ENCODE measurements around the gene OVAAL. TPM values are rescaled to one million over a fixed set of nuclear protein-coding genes. Genes with fewer than 3 reads are reported as not detected.

Gene OVAAL
- total and polyA plus RNA-seq, 2 experiments from 2014 or later, result not detected

GRCh38 chr1:180597520-180597919 is 38.8 kb downstream of the OVAAL start:
- H4K20me1 ChIP-seq (ENCODE audit: insufficient read depth), result no peaks in the 10 kb centered on the region
- no peaks in the 10 kb centered on the region for H3F3A ChIP-seq (ENCODE audit: insufficient read depth)
- no peaks in the 10 kb centered on the region for H3K79me2 ChIP-seq (ENCODE audit: insufficient read depth)
- no peak overlapping the region for H3K4me2 ChIP-seq (ENCODE audit: unreplicated experiment)
- H3K27me3 ChIP-seq (replicated peaks; ENCODE audit: insufficient read depth), result 0 out of 2 replicates have a peak, but pooled peaks cover 3% of the 10 kb centered on the region
- no peak for DNase-seq
- H3K9ac ChIP-seq, result no peak overlapping the region
- in situ Hi-C loops (cut with MboI), result no loop called here
- no peaks in the 10 kb centered on the region for H3K9me3 ChIP-seq (ENCODE audit: low read depth)
- no peak overlapping the region for H2AFZ ChIP-seq
- H3K4me1 ChIP-seq (ENCODE audit: insufficient read depth), result no peaks in the 10 kb centered on the region
- no peak overlapping the region for H3K27ac ChIP-seq
- TF ChIP-seq EZH2phosphoT487 (IDR thresholded peaks at IDR 0.05; ENCODE audit: insufficient read depth, low read depth) (no peak), EZH2 (IDR thresholded peaks at IDR 0.05; ENCODE audit: insufficient read depth, poor library complexity, severe bottlenecking) (no peak)
- H3K36me3 ChIP-seq (ENCODE audit: low read depth), result no peaks in the 10 kb centered on the region
- no peak overlapping the region for H3K4me3 ChIP-seq
- H3K9me2 ChIP-seq (ENCODE audit: insufficient read depth), result no peaks in the 10 kb centered on the region

- Histone ChIP-seq H3K9me3 (ENCODE audit: low read depth) (no peaks in the 10 kb centered on the region), H3K27ac (no peak overlapping the region), H3K4me2 (ENCODE audit: unreplicated experiment) (no peak overlapping the region), H3K4me3 (no peak overlapping the region), H2AFZ (peak overlapping the region; percentile 48; the same call in 1 of the 2 replicates), H3K4me1 (ENCODE audit: insufficient read depth) (no peaks in the 10 kb centered on the region), H3K9ac (no peak overlapping the region), H3K27me3 (replicated peaks; ENCODE audit: insufficient read depth) (0 out of 2 replicates have a peak, but pooled peaks cover 3% of the 10 kb centered on the region), H3K9me2 (ENCODE audit: insufficient read depth) (no peaks in the 10 kb centered on the region), H3K79me2 (ENCODE audit: insufficient read depth) (no peaks in the 10 kb centered on the region), H3K36me3 (ENCODE audit: low read depth) (no peaks in the 10 kb centered on the region), H4K20me1 (ENCODE audit: insufficient read depth) (no peaks in the 10 kb centered on the region), H3F3A (ENCODE audit: insufficient read depth) (no peaks in the 10 kb centered on the region)
- 32 to 36% methylated on average over 6 of the region's 6 CpGs for WGBS, 2 experiments (ENCODE audit: low coverage in 1 of 2, low lambda C conversion rate in 2 of 2, missing lambda C conversion rate in 2 of 2)
- TF ChIP-seq EZH2phosphoT487 (IDR thresholded peaks at IDR 0.05; ENCODE audit: insufficient read depth, low read depth), result no peak
- TF ChIP-seq EZH2 (IDR thresholded peaks at IDR 0.05; ENCODE audit: insufficient read depth, poor library complexity, severe bottlenecking), result no peak
- DNase-seq, result no peak
- in situ Hi-C loops (cut with MboI), result no loop called here
Measured at GRCh38 chr1:180598333-180598974, 39.7 kb downstream of the OVAAL start.

GRCh38 chr1:180600343-180600742 is 41.6 kb downstream of the OVAAL start:
- Histone ChIP-seq H3F3A (ENCODE audit: insufficient read depth) (no peaks in the 10 kb centered on the region), H3K36me3 (ENCODE audit: low read depth) (no peaks in the 10 kb centered on the region), H3K9ac (no peak overlapping the region), H3K9me3 (ENCODE audit: low read depth) (no peaks in the 10 kb centered on the region), H3K4me2 (ENCODE audit: unreplicated experiment) (no peak overlapping the region), H3K4me3 (no peak overlapping the region), H3K27me3 (replicated peaks; ENCODE audit: insufficient read depth) (0 out of 2 replicates have a peak, but pooled peaks cover 3% of the 10 kb centered on the region), H4K20me1 (ENCODE audit: insufficient read depth) (no peaks in the 10 kb centered on the region), H2AFZ (no peak overlapping the region), H3K4me1 (ENCODE audit: insufficient read depth) (no peaks in the 10 kb centered on the region), H3K9me2 (ENCODE audit: insufficient read depth) (no peaks in the 10 kb centered on the region), H3K27ac (no peak overlapping the region), H3K79me2 (ENCODE audit: insufficient read depth) (no peaks in the 10 kb centered on the region)
- TF ChIP-seq EZH2phosphoT487 (IDR thresholded peaks at IDR 0.05; ENCODE audit: insufficient read depth, low read depth), result no peak
- TF ChIP-seq EZH2 (IDR thresholded peaks at IDR 0.05; ENCODE audit: insufficient read depth, poor library complexity, severe bottlenecking), result no peak
- no peak for DNase-seq
- WGBS, 2 experiments (ENCODE audit: low coverage in 1 of 2, low lambda C conversion rate in 2 of 2, missing lambda C conversion rate in 2 of 2), result 96 to 100% methylated on average over 1 of the region's 1 CpG
- in situ Hi-C loops (cut with MboI), result no loop called here

GRCh38 chr1:180601512-180601911 is 42.7 kb downstream of the OVAAL start:
- in situ Hi-C loops (cut with MboI), result no loop called here

More at GRCh38 chr1:180601512-180601911, 42.7 kb downstream of the OVAAL start:
- 23 to 28% methylated on average over 1 of the region's 1 CpG for WGBS, 2 experiments (ENCODE audit: low coverage in 1 of 2, low lambda C conversion rate in 2 of 2, missing lambda C conversion rate in 2 of 2)
- Histone ChIP-seq H3K4me1 (ENCODE audit: insufficient read depth) (no peaks in the 10 kb centered on the region), H3K79me2 (ENCODE audit: insufficient read depth) (no peaks in the 10 kb centered on the region), H4K20me1 (ENCODE audit: insufficient read depth) (no peaks in the 10 kb centered on the region), H3K36me3 (ENCODE audit: low read depth) (no peaks in the 10 kb centered on the region), H3K27me3 (replicated peaks; ENCODE audit: insufficient read depth) (0 out of 2 replicates have a peak, but pooled peaks cover 3% of the 10 kb centered on the region), H3K9ac (no peak overlapping the region), H2AFZ (no peak overlapping the region), H3K4me3 (no peak overlapping the region), H3K9me3 (ENCODE audit: low read depth) (no peaks in the 10 kb centered on the region), H3F3A (ENCODE audit: insufficient read depth) (no peaks in the 10 kb centered on the region), H3K4me2 (ENCODE audit: unreplicated experiment) (no peak overlapping the region), H3K27ac (no peak overlapping the region), H3K9me2 (ENCODE audit: insufficient read depth) (no peaks in the 10 kb centered on the region)
- TF ChIP-seq EZH2 (IDR thresholded peaks at IDR 0.05; ENCODE audit: insufficient read depth, poor library complexity, severe bottlenecking) (no peak), EZH2phosphoT487 (IDR thresholded peaks at IDR 0.05; ENCODE audit: insufficient read depth, low read depth) (no peak)
- no peak for DNase-seq
